H1 (cell line): ENCODE measurements around the gene GPSM3. TPM values are rescaled to one million over a fixed set of nuclear protein-coding genes. Genes with fewer than 3 reads are reported as not detected.
A peak's percentile ranks its signal among the peaks of the same experiment; 100 is the strongest.

Experiments
- CTCF ChIA-PET: fragments of 300-600 bp; sonication (Branson Sonifier 250); formaldehyde crosslinking; loops from one replicate; lab custom pipeline; 2021; ENCODE audit not compliant: partially characterized antibody; lab: Charles Lee
- POLR2A ChIA-PET: fragments of 300-600 bp; sonication (Branson Sonifier 250); formaldehyde crosslinking; loops from one replicate; lab custom pipeline; 2021; ENCODE audit warnings: inconsistent platforms; ENCODE audit not compliant: partially characterized antibody; lab: Charles Lee
- DNase-seq, 2 experiments: peaks; one replicate each; pipeline versions ENCODE4 v3.0.0 to v3.0.0-alpha.2; 2010 to 2022; ENCODE audit warnings: low spot score in 2 of 2, low read depth in 1 of 2, mixed read lengths in 1 of 2
- FAIRE-seq: peaks from 2 replicates; lab custom pipeline; 2011; peaks lifted over from hg19 to GRCh38; lab: Jason Lieb, UNC
- H2AFZ ChIP-seq: 2 replicates; pipeline ENCODE4 v1.8.1; 2012; ENCODE audit warnings: low read length, inconsistent platforms
- H2AK5ac ChIP-seq: 2 replicates; pipeline ENCODE4 v1.6.1; 2013; ENCODE audit warnings: low read depth, low read length
- H2BK120ac ChIP-seq: replicated peaks from 2 replicates; pipeline ENCODE3; 2013; ENCODE audit warnings: low read depth, low read length, inconsistent platforms
- H2BK12ac ChIP-seq: 2 replicates; pipeline ENCODE4 v1.6.1; 2013; ENCODE audit warnings: low read depth, low read length
- H2BK15ac ChIP-seq: 2 replicates; pipeline ENCODE4 v1.6.1; 2013; ENCODE audit warnings: low read length
- H2BK20ac ChIP-seq: 2 replicates; pipeline ENCODE4 v1.6.1; 2013; ENCODE audit warnings: low read length
- H2BK5ac ChIP-seq: 2 replicates; pipeline ENCODE4 v1.6.1; 2013; ENCODE audit warnings: low read depth, low read length
- H3K14ac ChIP-seq: 2 replicates; pipeline ENCODE4 v1.6.1; 2013; ENCODE audit warnings: inconsistent platforms; ENCODE audit not compliant: insufficient read length
- H3K18ac ChIP-seq: 2 replicates; pipeline ENCODE4 v1.6.1; 2013; ENCODE audit warnings: low read length; ENCODE audit errors: extremely low read depth
- H3K23ac ChIP-seq: 2 replicates; pipeline ENCODE4 v1.6.1; 2013; ENCODE audit warnings: inconsistent platforms; ENCODE audit not compliant: insufficient read length
- H3K23me2 ChIP-seq: 2 replicates; pipeline ENCODE4 v1.6.1; 2013; ENCODE audit warnings: low read depth, low read length
- H3K27ac ChIP-seq: 2 replicates; pipeline ENCODE4 v1.6.1; 2011; ENCODE audit warnings: low read depth, low read length, inconsistent platforms
- H3K27me3 ChIP-seq, 4 experiments: replicated peaks in 1 of 4; 1 replicate in 1 of 4; 2 replicates in 3 of 4; pipeline versions ENCODE4 v1.6.1 to v1.8.1; 2011 to 2013; ENCODE audit warnings: low read length in 3 of 4, mild to moderate bottlenecking in 3 of 4, inconsistent platforms in 2 of 4, mixed read lengths in 2 of 4, moderate library complexity in 1 of 4; ENCODE audit not compliant: control insufficient read depth in 3 of 4, insufficient read depth in 3 of 4; ENCODE audit errors: extremely low read depth in 1 of 4
- H3K36me3 ChIP-seq, 4 experiments: 2 replicates each; pipeline versions ENCODE4 v1.6.1 to v1.8.1; 2011 to 2013; ENCODE audit warnings: mild to moderate bottlenecking in 4 of 4, low read length in 3 of 4, moderate library complexity in 2 of 4, control low read depth in 1 of 4, inconsistent platforms in 1 of 4; ENCODE audit not compliant: insufficient read depth in 4 of 4, control insufficient read depth in 2 of 4
- H3K4ac ChIP-seq: replicated peaks from 2 replicates; pipeline ENCODE3; 2013; ENCODE audit warnings: low read length, low read depth, mixed read lengths, inconsistent platforms; ENCODE audit not compliant: insufficient read length
- H3K4me1 ChIP-seq, 4 experiments: replicated peaks in 1 of 4; 1 replicate in 1 of 4; 2 replicates in 3 of 4; pipeline versions ENCODE4 v1.6.1 to v1.8.1; 2011 to 2013; ENCODE audit warnings: low read length in 3 of 4, inconsistent platforms in 2 of 4, mixed read lengths in 1 of 4; ENCODE audit not compliant: insufficient read depth in 4 of 4, control insufficient read depth in 3 of 4
- H3K4me2 ChIP-seq, 2 experiments: 2 replicates each; pipeline versions ENCODE4 v1.6.1 to v1.8.1; 2011 to 2013; ENCODE audit warnings: low read depth in 2 of 2, low read length in 2 of 2, control low read depth in 1 of 2, inconsistent platforms in 1 of 2, mild to moderate bottlenecking in 1 of 2; ENCODE audit not compliant: insufficient read depth in 1 of 2
- H3K4me3 ChIP-seq, 4 experiments: fragments of 200-600, 300-600 bp in 1 of 4; sonication (generic), shearing (Covaris generic), sonication (Bioruptor Twin) in 1 of 4; 2 replicates each; pipeline versions ENCODE4 v1.5.1 to v1.8.1; 2011 to 2016; ENCODE audit warnings: low read length in 4 of 4, low read depth in 3 of 4, control low read depth in 2 of 4, inconsistent platforms in 2 of 4, mild to moderate bottlenecking in 2 of 4, mixed read lengths in 1 of 4, moderate library complexity in 1 of 4; ENCODE audit not compliant: insufficient read depth in 2 of 4; ENCODE audit errors: extremely low read depth in 1 of 4
- H3K56ac ChIP-seq: replicated peaks from 2 replicates; pipeline ENCODE3; 2013; ENCODE audit warnings: low read depth, mild to moderate bottlenecking, mixed read lengths, low read length, inconsistent platforms; ENCODE audit not compliant: insufficient read length
- H3K79me1 ChIP-seq: 2 replicates; pipeline ENCODE4 v1.6.1; 2013; ENCODE audit warnings: low read depth, low read length, control low read depth
- H3K79me2 ChIP-seq, 2 experiments: 2 replicates each; pipeline versions ENCODE4 v1.6.1 to v1.8.1; 2012 to 2013; ENCODE audit warnings: low read length in 2 of 2, mild to moderate bottlenecking in 2 of 2, inconsistent platforms in 1 of 2; ENCODE audit not compliant: insufficient read depth in 2 of 2, control insufficient read depth in 1 of 2
- H3K9ac ChIP-seq, 4 experiments: replicated peaks in 1 of 4; 1 replicate in 1 of 4; 2 replicates in 3 of 4; pipeline versions ENCODE4 v1.6.1 to v1.8.1; 2011 to 2013; ENCODE audit warnings: low read depth in 3 of 4, low read length in 3 of 4, control low read depth in 2 of 4, mild to moderate bottlenecking in 2 of 4, moderate library complexity in 2 of 4, inconsistent platforms in 1 of 4; ENCODE audit errors: extremely low read depth in 1 of 4
- H3K9me3 ChIP-seq, 2 experiments: 2 replicates each; pipeline versions ENCODE4 v1.6.1 to v1.8.1; 2012 to 2013; ENCODE audit warnings: mild to moderate bottlenecking in 2 of 2, moderate library complexity in 2 of 2, control low read depth in 1 of 2, inconsistent platforms in 1 of 2, low read depth in 1 of 2, low read length in 1 of 2, mixed read lengths in 1 of 2; ENCODE audit not compliant: insufficient read depth in 2 of 2
- H4K20me1 ChIP-seq, 2 experiments: replicated peaks in 1 of 2; 2 replicates each; pipeline versions ENCODE3 to v1.8.1; 2011 to 2013; ENCODE audit warnings: inconsistent platforms in 2 of 2, low read length in 2 of 2, mild to moderate bottlenecking in 1 of 2; ENCODE audit not compliant: insufficient read depth in 2 of 2, control insufficient read depth in 1 of 2
- H4K5ac ChIP-seq: 2 replicates; pipeline ENCODE4 v1.6.1; 2013; ENCODE audit warnings: low read length, low read depth, mixed read lengths, inconsistent platforms; ENCODE audit not compliant: insufficient read length
- H4K8ac ChIP-seq: 2 replicates; pipeline ENCODE4 v1.8.0; 2013; ENCODE audit warnings: mild to moderate bottlenecking, moderate library complexity, low read length, inconsistent platforms; ENCODE audit not compliant: insufficient read depth; ENCODE audit errors: extremely low read depth
- H4K91ac ChIP-seq: replicated peaks from 2 replicates; pipeline ENCODE3; 2013; ENCODE audit warnings: low read length, mixed read lengths, inconsistent platforms; ENCODE audit not compliant: insufficient read length
- CBX8 ChIP-seq: fragments of 300-800, 300-1000 bp; sonication (generic); IDR thresholded peaks from 2 replicates; pipeline ENCODE4 v1.7.1; 2016; ENCODE audit warnings: low read depth, low read length, borderline replicate concordance
- CEBPB ChIP-seq: IDR thresholded peaks from 2 replicates; pipeline ENCODE4 v1.6.1; 2012; ENCODE audit warnings: low read depth, low read length
- CHD1 ChIP-seq: IDR thresholded peaks from 2 replicates; pipeline ENCODE4 v1.6.1; 2012; ENCODE audit warnings: low read depth, low read length, improper control_type of control experiment
- FOSL1 ChIP-seq: IDR thresholded peaks from 2 replicates; pipeline ENCODE4 v1.6.1; 2011; ENCODE audit warnings: mild to moderate bottlenecking, low read depth, low read length, moderate library complexity; ENCODE audit not compliant: insufficient read depth
- JUN ChIP-seq: IDR thresholded peaks from 2 replicates; pipeline ENCODE4 v1.6.1; 2011; ENCODE audit warnings: low read depth, mild to moderate bottlenecking, improper control_type of control experiment, low read length
- JUND ChIP-seq: IDR thresholded peaks from 2 replicates; pipeline ENCODE4 v1.6.1; 2011; ENCODE audit warnings: mild to moderate bottlenecking, improper control_type of control experiment, low read length
- KDM5A ChIP-seq: fragments of 200-600 bp; IDR thresholded peaks from 2 replicates; pipeline ENCODE4 v1.7.1; 2012; ENCODE audit warnings: mild to moderate bottlenecking, low read length, inconsistent platforms, mixed read lengths
- TAF1 ChIP-seq: IDR thresholded peaks from 2 replicates; pipeline ENCODE4 v1.6.1; 2011; ENCODE audit warnings: mild to moderate bottlenecking, low read depth, low read length
- TAF7 ChIP-seq: optimal IDR thresholded peaks from 2 replicates; pipeline ENCODE3; 2011; ENCODE audit warnings: low read depth, mild to moderate bottlenecking, inconsistent platforms, low read length, moderate library complexity, borderline replicate concordance
- TBP ChIP-seq: IDR thresholded peaks from 2 replicates; pipeline ENCODE4 v1.6.1; 2011; ENCODE audit warnings: low read depth, low read length, improper control_type of control experiment
- WGBS, 2 experiments: shearing (Covaris generic) in 1 of 2; methylation state at CpG; one replicate each; pipeline versions ENCODE4 v1.1.6 to v1.1.7; 2013 to 2015; ENCODE audit warnings: low lambda C conversion rate in 2 of 2, mixed read lengths in 2 of 2, inconsistent platforms in 1 of 2, low coverage in 1 of 2, missing lambda C conversion rate in 1 of 2; ENCODE audit not compliant: insufficient replicate concordance in 2 of 2, insufficient coverage in 1 of 2, insufficient read length in 1 of 2; ENCODE audit errors: extremely low coverage in 1 of 2, missing lambda C conversion rate in 1 of 2; 5-methylcytosine and 5-hydroxymethylcytosine counted together
- polyA plus RNA-seq, 7 experiments: library from polyadenylated mRNA; depleted of rRNA in 3 of 7; stranded (reverse) in 5 of 7; unstranded in 2 of 7; fragments of >200 nt in 5 of 7; fragments of 200-250 nt in 2 of 7; gene quantifications; 1 replicate in 5 of 7; 2 replicates in 1 of 7; 4 replicates in 1 of 7; pipeline versions ENCODE4 v1.2.1 to v1.2.3, GENCODE V29; 2011 to 2013; ENCODE audit warnings: missing spikeins in 2 of 7, mixed read lengths in 2 of 7
- total RNA-seq: library from RNA; stranded (reverse); fragmentation: NEBNext Ultra II Directional; extraction: Animal tissue kit (Norgen Biotek cat#: 25700); gene quantifications from 2 replicates; pipeline ENCODE4 v1.2.1, GENCODE V29; 2021
- TF ChIP-seq, protein P1 (sequence below), 3 experiments: IDR thresholded peaks; 1 replicate in 2 of 3; 2 replicates in 1 of 3; pipeline versions ENCODE4 v1.5.1 to v1.6.1; 2011; ENCODE audit warnings: low read length in 3 of 3, mild to moderate bottlenecking in 3 of 3, inconsistent platforms in 2 of 3, low read depth in 1 of 3, moderate library complexity in 1 of 3; ENCODE audit not compliant: insufficient read depth in 1 of 3; ENCODE audit errors: control extremely low read depth in 1 of 3

GPSM3 gene
- total and polyA plus RNA-seq, 2 of the 8 experiments (the other 6 are each of a cell fraction or from before 2014, with no cell fraction given): 6.6 to 9.8 TPM

DNA sequence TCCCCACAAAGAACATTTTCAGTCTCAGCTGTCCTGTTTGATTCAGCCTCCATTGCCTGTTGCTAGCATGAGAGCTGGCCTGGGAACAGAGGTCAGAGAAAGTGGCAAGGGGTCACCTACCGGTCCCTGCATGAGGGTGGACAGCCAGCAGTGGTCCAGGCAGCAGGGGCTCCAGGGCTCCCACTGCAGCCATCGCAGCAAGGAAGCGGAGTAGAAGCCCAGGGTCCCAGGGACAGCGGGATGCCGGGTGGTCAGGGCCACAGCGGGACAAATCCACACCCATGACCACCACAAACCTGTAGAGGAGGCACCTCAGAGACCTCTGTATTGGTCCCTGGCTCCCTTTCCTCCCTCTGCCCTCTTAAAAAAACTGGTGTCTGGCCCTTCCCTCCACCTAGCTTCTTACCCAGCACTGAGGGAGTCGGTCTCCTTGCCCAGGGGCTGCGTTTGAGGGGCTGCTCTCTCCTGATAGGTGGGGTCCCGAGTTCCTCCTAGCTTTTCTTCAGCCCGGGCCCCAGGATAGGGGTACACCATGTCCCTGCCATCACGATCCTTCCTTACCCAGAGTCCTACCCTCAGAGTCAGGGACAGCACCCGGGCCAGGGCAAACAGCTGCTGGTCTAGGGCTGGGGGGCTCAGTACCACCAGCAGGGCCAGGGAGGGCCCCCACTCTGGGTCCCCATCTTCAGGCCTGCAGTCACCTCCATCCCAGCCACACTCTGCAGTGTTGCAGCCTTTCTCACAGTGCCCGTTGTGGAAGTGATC lies 8.4 kb upstream of the GPSM3 start:
- Histone ChIP-seq H3K23me2 (peaks cover 3% of the 10 kb centered on the region; the same call in 1 of the 2 replicates), H2BK15ac (no peak overlapping the region), H3K36me3 (no peaks in the 10 kb centered on the region), H3K4me1 (peaks cover 0 to 11% (median 8%) of the 10 kb centered on the region in 4 experiments; a peak in 6 of 7 replicates), H3K79me1 (no peaks in the 10 kb centered on the region), H3K23ac (no peak overlapping the region), H2AFZ (no peak overlapping the region), H3K4ac (no peak overlapping the region), H3K56ac (no peak overlapping the region), H3K79me2 (no peaks in the 10 kb centered on the region), H2BK12ac (no peak overlapping the region), H3K9me3 (no peaks in the 10 kb centered on the region), H2AK5ac (no peak overlapping the region), H3K4me2 (no peak overlapping the region), H2BK120ac (no peak overlapping the region), H3K18ac (no peak overlapping the region), H4K5ac (no peak overlapping the region), H3K14ac (no peak overlapping the region), H4K8ac (peak overlapping the region; percentile 53), H3K9ac (no peak overlapping the region), H3K27ac (no peak overlapping the region), H3K27me3 (no peaks in the 10 kb centered on the region), H4K91ac (no peak overlapping the region), H3K4me3 (no peak overlapping the region), H2BK20ac (no peak overlapping the region), H4K20me1 (no peaks in the 10 kb centered on the region), H2BK5ac (no peak overlapping the region; the same call in 1 of the 2 replicates)
- CTCF ChIA-PET: interaction anchor here (1.1 kb wide), 1 partner anchor 54 kb away, joined by 3 read pairs; no protein-coding TSS in a partner anchor
- POLR2A ChIA-PET: no interaction called here
- WGBS, 2 experiments: 91% methylated on average over 13 of the region's 13 CpGs; no CpG with 5 or more reads in 1 of the 2 experiments
- FAIRE-seq: no peak
- no peak for DNase-seq
- TF ChIP-seq TAF7: no peak
- no peak for TF ChIP-seq KDM5A
- TF ChIP-seq CHD1: no peak
- TF ChIP-seq TAF1: no peak
- no peak for TF ChIP-seq TBP
- no peak for TF ChIP-seq CBX8
- TF ChIP-seq, protein P1, sequence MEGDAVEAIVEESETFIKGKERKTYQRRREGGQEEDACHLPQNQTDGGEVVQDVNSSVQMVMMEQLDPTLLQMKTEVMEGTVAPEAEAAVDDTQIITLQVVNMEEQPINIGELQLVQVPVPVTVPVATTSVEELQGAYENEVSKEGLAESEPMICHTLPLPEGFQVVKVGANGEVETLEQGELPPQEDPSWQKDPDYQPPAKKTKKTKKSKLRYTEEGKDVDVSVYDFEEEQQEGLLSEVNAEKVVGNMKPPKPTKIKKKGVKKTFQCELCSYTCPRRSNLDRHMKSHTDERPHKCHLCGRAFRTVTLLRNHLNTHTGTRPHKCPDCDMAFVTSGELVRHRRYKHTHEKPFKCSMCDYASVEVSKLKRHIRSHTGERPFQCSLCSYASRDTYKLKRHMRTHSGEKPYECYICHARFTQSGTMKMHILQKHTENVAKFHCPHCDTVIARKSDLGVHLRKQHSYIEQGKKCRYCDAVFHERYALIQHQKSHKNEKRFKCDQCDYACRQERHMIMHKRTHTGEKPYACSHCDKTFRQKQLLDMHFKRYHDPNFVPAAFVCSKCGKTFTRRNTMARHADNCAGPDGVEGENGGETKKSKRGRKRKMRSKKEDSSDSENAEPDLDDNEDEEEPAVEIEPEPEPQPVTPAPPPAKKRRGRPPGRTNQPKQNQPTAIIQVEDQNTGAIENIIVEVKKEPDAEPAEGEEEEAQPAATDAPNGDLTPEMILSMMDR (IDR thresholded peaks at IDR 0.05; ENCODE audit: control extremely low read depth in 1 of 3, insufficient read depth in 1 of 3, low read depth in 1 of 3, low read length in 3 of 3): no peak
- no peak for TF ChIP-seq CEBPB
- TF ChIP-seq JUN: no peak
- TF ChIP-seq JUND: no peak
- TF ChIP-seq FOSL1: no peak
